HEK293 (cell line): Measurements from ENCODE around the gene SLC38A5.

Experiments used
- SETDB1 ChIP-seq: IDR thresholded peaks from one replicate; pipeline ENCODE4 v1.6.1; 2017; ENCODE audit warnings: mild to moderate bottlenecking, low read length, moderate library complexity, mixed read lengths; ENCODE audit not compliant: insufficient read length
- ZNF416 ChIP-seq: fragments of 450-650 bp; formaldehyde crosslinking; IDR thresholded peaks from 2 replicates; pipeline ENCODE4 v1.5.1; 2016; ENCODE audit warnings: missing biosample characterization, missing genetic modification characterization
- ZNF610 ChIP-seq: fragments of 450-650 bp; formaldehyde crosslinking; IDR thresholded peaks from 2 replicates; pipeline ENCODE4 v1.5.1; 2016; ENCODE audit warnings: missing biosample characterization, missing genetic modification characterization, borderline replicate concordance
- TF ChIP-seq, protein P1 (sequence below): fragments of 450-650 bp; formaldehyde crosslinking; IDR thresholded peaks from 2 replicates; pipeline ENCODE4 v1.5.1; 2016; ENCODE audit warnings: missing biosample characterization, missing genetic modification characterization

DNA sequence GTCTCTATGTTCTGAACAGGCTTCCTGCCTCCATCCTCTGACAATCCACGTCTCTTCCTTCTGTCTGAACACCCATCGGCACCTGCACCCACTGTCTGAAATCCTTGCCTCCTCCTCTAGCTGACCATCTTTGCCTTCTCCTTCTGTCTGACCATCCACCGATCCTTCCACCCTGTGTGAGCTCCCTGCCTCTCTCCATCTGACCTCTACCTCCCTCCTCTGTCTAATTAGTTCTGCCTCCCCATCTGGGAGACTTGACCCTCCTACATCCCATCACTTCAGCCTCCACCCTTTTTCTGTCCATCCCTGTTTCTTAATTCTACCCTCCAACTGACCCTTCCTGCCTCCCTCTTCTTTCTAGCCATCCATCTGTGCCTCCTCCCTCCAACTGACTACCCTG is 10.0 kb downstream of the SLC38A5 start:
- no peak for TF ChIP-seq ZNF610
- no peak for TF ChIP-seq ZNF416 (tag by site-specific recombination)
- TF ChIP-seq, protein P1, sequence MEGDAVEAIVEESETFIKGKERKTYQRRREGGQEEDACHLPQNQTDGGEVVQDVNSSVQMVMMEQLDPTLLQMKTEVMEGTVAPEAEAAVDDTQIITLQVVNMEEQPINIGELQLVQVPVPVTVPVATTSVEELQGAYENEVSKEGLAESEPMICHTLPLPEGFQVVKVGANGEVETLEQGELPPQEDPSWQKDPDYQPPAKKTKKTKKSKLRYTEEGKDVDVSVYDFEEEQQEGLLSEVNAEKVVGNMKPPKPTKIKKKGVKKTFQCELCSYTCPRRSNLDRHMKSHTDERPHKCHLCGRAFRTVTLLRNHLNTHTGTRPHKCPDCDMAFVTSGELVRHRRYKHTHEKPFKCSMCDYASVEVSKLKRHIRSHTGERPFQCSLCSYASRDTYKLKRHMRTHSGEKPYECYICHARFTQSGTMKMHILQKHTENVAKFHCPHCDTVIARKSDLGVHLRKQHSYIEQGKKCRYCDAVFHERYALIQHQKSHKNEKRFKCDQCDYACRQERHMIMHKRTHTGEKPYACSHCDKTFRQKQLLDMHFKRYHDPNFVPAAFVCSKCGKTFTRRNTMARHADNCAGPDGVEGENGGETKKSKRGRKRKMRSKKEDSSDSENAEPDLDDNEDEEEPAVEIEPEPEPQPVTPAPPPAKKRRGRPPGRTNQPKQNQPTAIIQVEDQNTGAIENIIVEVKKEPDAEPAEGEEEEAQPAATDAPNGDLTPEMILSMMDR, result no peak
- TF ChIP-seq SETDB1, result no peak
